ENCODE data around the gene HERC2.
"Not testable (repeated sequence)": the region's sequence is repeated elsewhere in the genome, so short reads cannot be mapped to it uniquely, and the experiment has no call there.

HERC2 gene

DNA sequence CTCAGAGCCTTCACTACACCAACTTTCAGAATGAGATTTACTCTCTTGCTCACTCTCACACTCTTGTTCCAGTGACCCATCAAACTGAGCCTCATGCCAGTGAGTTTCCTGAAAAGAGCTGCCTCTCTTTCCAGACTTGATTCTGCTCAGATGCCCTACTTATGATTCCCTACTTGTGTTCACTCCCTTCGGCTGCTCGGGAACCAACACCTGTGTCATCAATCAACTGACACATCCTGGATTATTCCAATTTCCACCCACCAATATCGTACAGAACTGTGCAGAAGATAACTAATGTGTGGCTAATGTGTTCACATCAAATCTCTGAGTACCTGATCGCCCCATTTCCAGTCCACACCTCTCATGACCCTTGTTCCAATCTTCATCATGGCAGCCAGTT lies 100.3 kb downstream of the HERC2 start:
- DNase-seq (ENCODE audit: low read depth, low spot score), result not testable (repeated sequence)

DNA sequence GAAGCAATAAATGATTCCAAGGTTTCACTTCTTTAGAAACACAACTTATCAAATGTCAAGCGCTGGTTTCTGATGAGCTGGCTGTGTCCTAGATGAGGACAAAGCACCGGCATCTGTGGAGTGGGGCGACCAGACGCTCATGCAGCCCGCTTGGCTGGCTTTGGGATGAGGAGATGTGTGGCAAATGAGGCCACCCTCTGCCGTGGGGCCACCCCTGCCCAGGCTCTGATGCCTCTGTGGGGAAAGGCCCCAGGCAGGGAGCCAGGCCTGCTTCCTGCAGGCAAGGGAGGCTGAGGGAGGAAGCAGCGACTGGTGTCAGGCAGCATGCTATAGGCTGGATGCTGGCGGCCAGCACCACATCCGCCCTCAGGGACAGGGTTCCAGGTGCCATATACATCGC lies 102.9 kb downstream of the HERC2 start:
- no peak for DNase-seq (ENCODE audit: low read depth, low spot score)

DNA sequence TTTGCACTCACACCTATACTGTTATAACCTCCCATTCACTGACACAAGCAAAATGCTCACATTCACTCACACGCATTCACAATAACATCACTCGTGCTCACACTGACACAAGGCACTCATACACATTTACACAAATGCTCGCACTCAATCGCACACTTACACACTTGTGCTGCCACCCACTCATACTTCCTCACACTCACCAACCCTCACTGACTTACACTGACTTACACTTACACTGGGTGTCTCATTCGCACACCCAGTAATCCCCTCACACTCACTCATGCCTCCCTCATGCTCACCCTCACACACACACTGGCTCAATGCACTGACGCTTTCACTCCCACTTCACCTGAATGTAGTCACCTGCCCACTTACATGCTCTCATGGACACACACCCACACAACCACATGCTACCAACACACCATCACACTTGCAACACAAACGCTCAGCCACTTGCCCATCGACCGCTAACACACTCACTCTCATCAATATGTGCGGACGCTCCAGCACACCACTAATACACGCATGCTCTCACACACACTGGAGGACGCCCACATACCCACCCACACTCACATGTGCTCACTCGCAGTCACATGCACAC lies 104.9 kb downstream of the HERC2 start:
- not testable (repeated sequence) for DNase-seq (ENCODE audit: low read depth, low spot score)

DNA sequence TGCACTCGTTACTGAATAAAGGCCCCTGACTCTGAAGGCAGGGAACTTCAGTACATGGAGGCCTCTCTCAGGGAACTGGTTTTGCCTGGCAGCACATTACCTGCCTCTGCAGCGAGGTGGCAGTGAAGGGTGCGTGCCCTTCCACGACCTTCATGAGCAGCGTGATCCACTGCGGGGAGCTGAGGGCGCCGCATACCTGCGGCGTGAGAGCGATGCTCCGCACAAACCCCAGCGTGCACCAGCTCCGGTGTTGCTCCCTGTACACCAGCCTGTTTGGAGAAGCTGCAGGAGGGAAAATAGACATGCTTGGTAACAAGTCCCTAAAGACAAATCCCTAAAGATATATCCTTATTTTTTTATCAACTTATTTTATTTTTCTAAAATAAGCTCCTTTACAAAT lies 106.5 kb downstream of the HERC2 start:
- not testable (repeated sequence) for DNase-seq (ENCODE audit: low read depth, low spot score)

DNA sequence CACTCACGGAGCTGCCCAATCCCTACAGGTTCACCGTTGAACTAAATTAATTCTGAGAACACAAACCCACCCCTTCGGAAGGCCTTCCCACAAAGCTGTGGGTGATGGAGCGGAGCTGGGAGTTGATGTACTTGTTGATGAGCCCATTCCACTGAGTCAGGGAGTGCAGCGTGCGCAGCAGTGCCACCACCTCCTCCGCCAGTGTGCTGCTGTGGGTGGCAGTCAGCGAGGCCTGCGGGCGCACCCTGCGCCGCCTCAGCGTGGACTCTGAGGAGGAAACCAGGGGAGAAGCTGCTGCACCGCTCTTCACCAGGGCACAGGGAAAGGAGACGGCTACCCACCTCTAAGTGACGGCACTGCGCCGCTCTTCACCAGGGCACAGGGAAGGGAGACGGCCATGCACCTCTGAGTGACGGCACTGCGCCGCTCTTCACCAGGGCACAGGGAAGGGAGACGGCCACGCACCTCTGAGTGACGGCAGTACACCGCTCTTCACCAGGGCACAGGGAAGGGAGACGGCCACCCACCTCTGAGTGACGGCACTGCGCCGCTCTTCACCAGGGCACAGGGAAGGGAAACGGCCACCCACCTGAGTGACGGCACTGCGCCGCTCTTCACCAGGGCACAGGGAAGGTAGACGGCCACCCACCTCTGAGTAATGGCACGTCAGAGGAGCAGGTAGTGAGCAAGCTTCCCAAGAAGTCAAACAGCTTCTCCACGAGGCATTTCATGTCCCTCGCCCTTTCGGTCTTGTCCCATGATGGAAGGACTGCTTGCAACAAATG lies 107.8 kb downstream of the HERC2 start:
- DNase-seq (ENCODE audit: low read depth, low spot score), result not testable (repeated sequence)

DNA sequence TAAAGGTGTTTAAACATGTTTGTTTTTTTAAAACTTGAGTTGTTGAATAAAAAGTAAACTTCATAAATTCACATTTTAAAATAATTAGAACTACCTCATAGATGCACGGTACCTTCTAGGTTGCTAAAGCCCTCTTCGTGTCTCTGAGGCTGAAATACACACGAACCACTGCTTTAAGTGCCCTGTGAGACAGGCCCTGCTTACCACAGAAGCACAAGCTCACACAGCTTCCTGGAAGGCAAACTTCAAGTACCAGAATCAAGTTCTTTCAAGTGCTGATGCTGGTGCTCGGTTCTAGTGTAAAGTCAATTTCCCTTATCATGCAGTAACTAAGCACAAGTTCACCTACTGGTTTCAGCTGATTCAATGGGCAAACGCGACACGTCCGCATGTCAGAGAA lies 108.6 kb downstream of the HERC2 start:
- not testable (repeated sequence) for DNase-seq (ENCODE audit: low read depth, low spot score)

DNA sequence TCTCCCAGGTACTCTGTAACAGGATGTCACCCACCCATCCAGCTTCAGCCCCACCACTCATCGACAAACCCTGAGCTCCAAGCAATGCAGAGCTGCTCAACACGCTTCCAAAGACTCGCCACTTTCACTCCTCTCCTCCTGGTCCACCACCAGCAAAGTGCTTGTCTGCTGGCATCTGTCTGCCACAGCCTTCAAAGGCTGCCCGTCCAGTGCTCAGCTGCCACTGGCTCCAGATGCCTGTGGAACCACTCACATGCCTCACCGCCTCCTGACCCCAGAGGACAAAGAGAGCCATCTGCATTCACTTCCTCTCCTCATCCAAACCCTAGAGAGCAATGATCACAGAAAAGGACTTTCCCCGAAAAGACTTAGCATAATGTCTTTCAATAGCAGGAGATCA lies 113.4 kb downstream of the HERC2 start:
- no peak for DNase-seq (ENCODE audit: low read depth, low spot score)

DNA sequence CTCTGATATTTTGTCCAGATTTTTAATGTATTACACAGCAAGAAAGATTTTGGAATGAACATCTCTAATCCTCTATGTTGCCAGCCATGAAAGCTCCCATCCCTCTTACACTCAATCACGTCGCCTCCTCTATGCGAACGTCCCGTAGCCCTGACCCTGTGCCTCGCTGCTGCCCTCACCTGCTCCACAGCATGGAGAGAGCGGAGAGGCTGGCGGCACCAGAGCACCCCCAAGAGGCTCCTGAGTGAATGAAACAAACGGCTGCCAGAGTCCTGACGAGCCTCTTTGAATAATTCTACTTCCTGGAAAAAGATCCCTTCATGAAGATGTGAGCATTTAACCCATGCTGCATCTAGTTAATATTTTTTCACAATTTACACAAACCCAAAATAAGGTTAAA lies 116.3 kb downstream of the HERC2 start:
- DNase-seq (ENCODE audit: low read depth, low spot score), result not testable (repeated sequence)

DNA sequence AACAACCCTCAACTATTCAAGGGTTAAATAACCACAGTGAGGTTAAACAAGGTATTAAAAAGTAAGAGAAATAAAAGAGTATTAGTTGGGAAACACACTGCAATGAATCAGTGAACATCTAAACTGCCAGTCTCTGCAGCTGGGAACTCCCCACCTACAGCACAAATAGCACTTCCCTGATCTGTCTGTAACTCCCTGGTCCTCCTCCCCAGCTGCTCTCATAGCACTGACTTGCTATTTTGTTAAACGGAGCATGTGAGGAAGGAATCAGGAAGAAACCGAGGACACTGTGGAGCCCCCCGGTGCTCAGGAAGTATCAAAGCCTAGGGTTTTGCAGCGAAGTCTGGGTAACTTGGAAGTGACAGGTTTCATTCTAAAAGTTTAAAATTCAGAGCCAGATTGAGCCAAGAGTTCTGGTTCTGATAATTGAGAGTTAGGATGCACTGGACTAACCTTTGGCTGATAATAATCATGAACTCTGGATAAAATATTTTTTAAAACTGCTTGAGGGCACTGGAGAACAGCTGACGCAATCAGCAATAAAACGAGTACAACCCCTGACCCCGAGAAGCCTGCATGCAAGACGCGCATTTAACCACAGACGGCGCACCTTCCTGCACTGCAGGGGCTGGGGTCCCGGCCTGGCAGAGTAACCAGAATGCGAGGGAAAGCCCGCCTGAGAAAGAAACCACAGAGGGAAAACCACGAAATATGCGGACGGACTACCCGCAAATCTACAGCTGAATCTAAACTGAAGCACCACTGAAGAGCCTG lies 118.7 kb downstream of the HERC2 start:
- not testable (repeated sequence) for DNase-seq (ENCODE audit: low read depth, low spot score)

DNA sequence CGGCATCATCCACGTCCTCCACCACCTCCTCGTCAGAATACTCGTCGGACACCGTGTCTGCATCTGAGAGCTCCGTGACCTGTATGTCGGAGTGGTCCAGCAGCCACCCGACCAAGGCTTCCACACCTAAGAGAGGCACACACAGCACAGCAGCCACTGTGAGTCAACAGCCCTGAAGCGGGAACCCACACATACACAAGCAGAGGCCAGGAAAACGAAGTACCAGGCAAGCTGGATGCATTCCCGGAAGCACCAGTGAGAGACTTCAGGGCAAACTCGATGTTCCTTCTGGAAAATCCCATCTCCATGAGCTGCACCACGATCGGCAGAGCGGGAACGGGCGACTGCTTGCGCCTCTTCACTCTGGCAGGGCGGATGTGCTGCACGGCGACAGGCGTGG lies 119.9 kb downstream of the HERC2 start:
- DNase-seq (ENCODE audit: low read depth, low spot score), result not testable (repeated sequence)

DNA sequence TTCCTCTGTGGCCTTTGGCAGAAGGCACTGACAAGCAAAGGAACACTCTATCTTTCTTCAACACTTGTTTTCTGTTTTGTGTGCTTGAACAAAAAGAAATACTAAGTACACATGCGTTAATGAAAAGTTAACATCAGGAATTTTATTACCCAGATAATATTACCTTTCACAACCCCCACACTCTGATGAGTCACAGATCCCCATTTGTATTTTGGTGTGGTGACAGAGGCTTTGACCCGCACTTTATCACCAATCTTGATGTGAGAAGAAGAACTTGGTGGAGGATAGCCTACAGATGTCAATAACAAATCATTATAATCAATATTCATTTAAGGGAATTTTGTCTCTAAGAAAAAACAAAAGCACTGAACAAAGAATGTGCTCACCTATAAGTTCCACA lies 123.8 kb downstream of the HERC2 start:
- not testable (repeated sequence) for DNase-seq (ENCODE audit: low read depth, low spot score)

DNA sequence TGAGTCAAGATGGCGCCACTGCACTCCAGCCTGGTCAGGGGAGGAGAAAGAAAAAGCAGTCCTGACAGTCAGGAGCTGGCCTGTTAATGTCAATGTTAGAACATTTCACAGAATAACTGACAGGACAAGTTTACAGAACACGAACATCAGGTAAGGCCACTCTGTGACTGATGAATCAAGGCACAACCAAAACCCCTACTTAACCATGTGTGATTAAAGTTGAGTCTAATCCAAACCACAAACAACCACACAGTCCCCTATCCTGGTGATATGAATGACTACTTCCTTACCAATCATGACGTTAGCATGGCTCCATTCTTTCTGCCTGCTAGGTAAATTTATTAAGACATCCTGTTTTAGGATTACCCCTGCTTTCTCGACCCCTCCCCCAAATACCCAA lies 124.3 kb downstream of the HERC2 start:
- DNase-seq (ENCODE audit: low read depth, low spot score), result not testable (repeated sequence)

DNA sequence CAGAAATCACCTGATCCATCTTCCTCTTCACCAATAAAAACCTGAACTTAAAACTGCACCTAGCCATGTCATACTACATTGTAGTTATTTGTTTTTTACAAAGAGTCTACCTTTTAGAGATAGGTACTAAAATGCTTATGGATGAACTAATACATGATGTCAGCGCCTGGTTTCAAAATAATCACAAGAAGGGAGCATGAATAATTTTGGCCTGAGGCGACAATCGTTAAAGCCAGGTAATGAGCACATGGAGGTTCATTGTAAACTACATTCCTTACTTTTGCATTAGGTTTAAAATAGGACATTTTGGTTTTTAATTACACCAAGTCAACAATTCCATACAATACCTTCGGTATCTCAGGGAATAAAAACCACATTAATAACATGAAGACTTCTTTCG lies 125.4 kb downstream of the HERC2 start:
- not testable (repeated sequence) for DNase-seq (ENCODE audit: low read depth, low spot score)

DNA sequence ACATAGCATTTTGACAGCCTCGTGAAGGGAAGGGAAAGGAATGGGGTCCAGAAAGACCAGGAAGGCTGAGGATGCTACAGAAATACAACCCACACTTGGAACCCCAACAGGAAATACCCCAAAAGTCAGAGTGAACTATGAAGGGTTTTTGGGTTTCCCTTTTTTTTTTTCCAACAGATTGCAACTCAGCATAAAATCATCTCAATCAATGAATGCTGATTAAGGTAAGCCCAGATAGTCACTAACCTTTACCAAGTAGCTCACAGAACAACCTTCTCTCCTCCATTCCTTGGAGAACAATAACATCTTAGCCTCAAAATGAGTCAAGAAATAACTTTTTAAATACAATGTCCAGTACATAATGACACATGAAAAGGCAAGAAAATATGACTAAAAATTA lies 129.2 kb downstream of the HERC2 start:
- no peak for DNase-seq (ENCODE audit: low read depth, low spot score)

DNA sequence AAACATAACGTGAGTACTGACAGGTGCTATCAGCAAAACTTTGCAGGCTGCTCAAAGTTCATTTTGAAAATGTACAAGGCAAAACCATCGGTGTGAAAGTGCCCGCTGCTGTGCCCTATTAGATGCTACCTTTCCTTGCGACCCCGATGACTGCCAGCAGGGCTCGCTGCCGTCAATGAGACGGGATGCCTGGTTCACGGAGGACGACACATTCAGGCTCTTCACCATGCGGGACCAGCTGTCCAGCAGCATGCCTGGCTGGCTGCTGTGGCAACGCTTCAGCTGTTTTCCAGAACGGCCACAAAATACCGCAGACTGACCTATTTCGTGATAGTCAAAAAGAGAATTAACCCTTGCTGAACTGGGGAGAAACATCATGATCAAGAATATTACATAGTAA lies 130.1 kb downstream of the HERC2 start:
- no peak for DNase-seq (ENCODE audit: low read depth, low spot score)

DNA sequence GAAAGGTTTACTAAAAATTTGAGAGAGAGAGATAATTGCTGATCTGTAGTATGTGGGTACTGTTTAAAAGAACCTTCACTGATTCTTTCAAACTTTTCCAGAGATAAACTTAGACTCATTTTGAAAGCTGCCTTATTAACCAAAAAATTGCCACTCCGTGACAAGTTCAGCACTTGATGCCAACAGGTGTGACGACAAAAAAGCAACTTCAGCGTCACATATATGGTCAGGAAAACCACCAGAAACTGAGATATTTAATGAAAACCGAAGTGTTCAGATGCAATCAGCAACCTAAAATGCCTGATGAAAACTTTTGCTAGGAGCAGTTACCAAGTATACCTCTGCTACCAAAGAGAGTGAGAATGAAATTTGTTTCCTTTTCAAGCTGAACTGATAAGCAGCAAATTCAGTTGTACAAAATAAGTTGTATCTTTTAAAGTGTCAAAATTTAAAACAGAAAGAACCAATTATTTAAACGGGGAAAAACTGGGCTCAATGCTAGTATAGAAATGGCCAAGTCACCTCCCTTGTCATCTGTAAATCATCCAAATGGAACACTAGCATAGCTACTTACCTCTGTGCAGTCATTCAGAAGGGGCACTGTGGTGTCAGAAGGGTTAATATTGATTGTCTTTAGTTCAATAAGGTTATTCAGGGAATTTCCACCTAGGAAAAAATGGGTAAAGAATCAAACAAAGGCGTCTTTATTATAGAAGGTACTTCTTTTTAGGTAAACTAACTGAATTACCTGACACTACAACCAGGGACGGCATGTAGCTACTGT lies 131.4 kb downstream of the HERC2 start:
- DNase-seq (ENCODE audit: low read depth, low spot score), result no peak

DNA sequence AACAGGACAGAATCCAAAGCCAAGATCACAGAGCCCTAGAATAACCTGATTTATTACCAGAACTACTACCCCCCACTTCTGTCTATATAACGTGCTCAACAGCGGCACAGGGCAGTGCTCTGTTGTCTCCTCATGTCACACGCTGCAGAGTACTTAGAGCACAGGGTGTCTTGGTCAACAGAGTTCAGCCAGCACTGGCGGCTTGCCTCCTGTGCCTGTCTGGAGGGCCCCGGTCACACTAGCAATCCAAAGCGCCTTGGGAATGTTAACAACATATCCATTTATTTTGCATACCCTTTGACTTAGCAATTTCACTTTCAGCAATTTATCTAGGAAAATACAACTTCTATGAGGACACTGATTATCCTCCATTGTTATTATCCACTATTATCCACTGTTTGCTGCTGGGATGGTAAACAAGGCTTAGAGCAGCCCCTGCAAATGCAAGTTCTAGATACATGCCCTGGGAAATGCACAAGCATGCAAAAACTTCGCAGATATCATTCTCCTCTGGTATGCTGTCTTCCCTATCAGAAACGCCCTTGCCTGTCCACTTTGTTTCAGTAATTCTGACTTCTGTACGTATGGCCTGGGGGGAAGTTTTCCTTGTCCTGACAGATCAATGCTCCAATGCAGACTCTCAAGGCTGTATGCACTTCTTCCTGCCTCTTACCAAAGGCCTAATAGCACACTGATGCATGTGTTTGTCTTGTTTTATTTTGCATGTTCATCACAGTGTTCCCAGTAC lies 136.7 kb downstream of the HERC2 start:
- DNase-seq (ENCODE audit: low read depth, low spot score), result no peak

DNA sequence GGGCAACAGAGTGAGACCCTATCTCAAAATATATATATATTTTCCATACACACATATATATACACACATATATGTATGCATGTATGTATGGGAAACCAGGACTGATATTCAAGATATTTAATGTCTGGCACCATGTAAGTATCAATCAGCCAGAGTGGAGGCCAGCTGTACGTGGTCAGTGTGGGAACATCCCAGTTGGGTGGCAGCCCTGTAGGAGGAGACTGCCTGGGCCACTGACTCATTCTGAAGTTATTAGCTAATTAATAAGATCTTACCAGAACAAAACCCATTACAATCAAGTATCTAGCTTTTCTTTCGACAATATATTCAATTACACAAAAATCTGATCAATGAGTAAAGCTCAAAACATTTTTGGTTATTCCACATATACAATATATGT lies 137.8 kb downstream of the HERC2 start:
- no peak for DNase-seq (ENCODE audit: low read depth, low spot score)

DNA sequence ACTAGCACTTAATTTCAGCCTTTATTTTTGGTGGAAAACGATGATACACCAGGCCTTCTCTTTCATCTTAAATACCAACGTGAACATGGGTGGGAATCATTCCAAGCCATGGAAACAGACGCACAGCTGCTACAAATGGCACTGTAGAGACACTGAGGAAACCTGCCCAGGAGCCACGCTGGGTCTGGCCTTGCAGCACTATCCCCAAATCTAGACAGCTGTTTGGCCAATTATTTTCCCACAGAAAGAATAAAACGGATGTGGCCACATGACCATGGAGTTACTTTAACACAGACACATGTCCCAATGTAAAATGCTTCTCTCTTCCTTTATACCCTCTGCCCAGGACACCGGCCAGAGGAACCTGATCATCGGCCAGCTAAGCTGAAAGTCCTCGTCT lies 139.2 kb downstream of the HERC2 start:
- DNase-seq (ENCODE audit: low read depth, low spot score), result no peak

DNA sequence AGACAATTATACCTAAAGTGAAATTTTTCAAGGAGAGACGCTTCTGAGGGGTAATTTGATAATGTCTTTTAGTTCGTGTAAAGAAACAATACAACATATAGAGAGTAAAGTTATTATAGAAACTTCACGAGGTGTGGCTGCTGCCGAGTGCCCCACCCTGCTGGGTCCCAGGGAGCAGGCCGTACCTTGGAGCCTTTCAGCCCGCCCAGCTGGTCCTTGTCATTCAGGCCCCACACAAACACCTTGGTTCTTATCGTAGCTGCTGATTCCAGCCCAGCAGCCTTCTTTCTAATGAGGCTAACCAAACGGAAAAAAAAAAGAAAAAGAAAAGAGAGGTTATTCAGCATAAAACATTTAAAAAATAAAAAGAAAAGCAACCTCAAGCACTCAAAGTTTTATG lies 139.8 kb downstream of the HERC2 start:
- no peak for DNase-seq (ENCODE audit: low read depth, low spot score)

DNA sequence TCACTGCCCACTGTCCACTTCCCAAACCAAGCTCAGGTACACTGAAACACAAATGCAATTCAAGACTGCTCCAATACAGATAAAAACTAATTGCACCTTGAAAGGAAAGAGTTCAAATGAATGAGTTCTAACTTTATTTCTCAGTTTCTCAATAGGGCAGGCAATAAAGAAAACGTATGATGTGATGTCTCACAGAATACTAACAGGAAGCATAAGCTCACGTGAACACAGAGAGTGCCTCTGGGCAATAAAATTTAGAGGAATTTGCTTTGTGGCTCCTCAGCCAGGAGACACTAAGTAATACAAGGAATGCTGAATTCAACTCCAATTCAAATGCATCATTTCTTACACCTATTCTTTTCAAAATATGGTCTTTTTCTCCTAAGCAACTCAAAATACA lies 140.6 kb downstream of the HERC2 start:
- DNase-seq (ENCODE audit: low read depth, low spot score), result no peak

Data from activated naive CD8-positive, alpha-beta T cell treated with anti-CD3 and anti-CD28 coated beads, Interleukin-2, amount 50 U/mL, for 16 hours (primary cell).